Common myeloid progenitor, CD34-positive (primary cell): ENCODE data around the gene PRRT4.

Source experiments
- CTCF ChIA-PET: fragments of 350-600 bp; sonication (Branson Sonifier 250); formaldehyde crosslinking; loops from one replicate; lab custom pipeline; 2021; ENCODE audit warnings: antibody characterized with exemption; lab: Charles Lee
- POLR2A ChIA-PET: fragments of 350-600 bp; sonication (Branson Sonifier 250); formaldehyde crosslinking; loops from one replicate; lab custom pipeline; 2021; ENCODE audit warnings: antibody characterized with exemption; lab: Charles Lee
- DNase-seq, 3 donors: peaks; one replicate each; pipeline versions ENCODE4 v3.0.0 to v3.0.0-alpha.2; 2013
- H3K27ac ChIP-seq, 2 experiments: 1 replicate in 1 of 2; 2 replicates in 1 of 2; pipeline ENCODE4 v1.7.0; 2013; ENCODE audit warnings: inconsistent platforms in 2 of 2, low read length in 2 of 2, mild to moderate bottlenecking in 2 of 2, low read depth in 1 of 2, moderate library complexity in 1 of 2; ENCODE audit not compliant: severe bottlenecking in 2 of 2, insufficient read depth in 1 of 2, poor library complexity in 1 of 2
- H3K27me3 ChIP-seq, 5 experiments: replicated peaks in 2 of 5; 1 replicate in 3 of 5; 2 replicates in 2 of 5; pipeline versions ENCODE4 v1.6.1 to v1.7.0; 2013; ENCODE audit warnings: low read length in 4 of 5, mild to moderate bottlenecking in 2 of 5, moderate library complexity in 2 of 5, inconsistent platforms in 1 of 5; ENCODE audit not compliant: insufficient read depth in 5 of 5, control insufficient read depth in 4 of 5
- H3K36me3 ChIP-seq, 4 experiments: 1 replicate in 2 of 4; 2 replicates in 2 of 4; pipeline versions ENCODE4 v1.6.1 to v1.7.0; 2013; ENCODE audit warnings: low read length in 3 of 4, control low read depth in 1 of 4, mild to moderate bottlenecking in 1 of 4; ENCODE audit not compliant: control insufficient read depth in 4 of 4, insufficient read depth in 4 of 4
- H3K4me1 ChIP-seq, 4 experiments: 1 replicate in 3 of 4; 2 replicates in 1 of 4; pipeline versions ENCODE4 v1.6.1 to v1.7.1; 2013; ENCODE audit warnings: low read length in 3 of 4, mild to moderate bottlenecking in 3 of 4, control low read depth in 1 of 4, inconsistent platforms in 1 of 4, moderate library complexity in 1 of 4; ENCODE audit not compliant: control insufficient read depth in 4 of 4, insufficient read depth in 4 of 4; ENCODE audit errors: control extremely low read depth in 1 of 4
- H3K4me3 ChIP-seq, 7 experiments: 1 replicate in 4 of 7; 2 replicates in 3 of 7; pipeline versions ENCODE4 v1.5.1 to v1.7.0; 2013; ENCODE audit warnings: mild to moderate bottlenecking in 7 of 7, low read length in 6 of 7, moderate library complexity in 6 of 7, inconsistent platforms in 2 of 7, low read depth in 2 of 7, control low read depth in 1 of 7; ENCODE audit not compliant: insufficient read depth in 4 of 7, control insufficient read depth in 1 of 7; ENCODE audit errors: extremely low read depth in 1 of 7
- H3K9me3 ChIP-seq, 5 experiments: 1 replicate in 4 of 5; 2 replicates in 1 of 5; pipeline versions ENCODE4 v1.6.1 to v1.7.1; 2013; ENCODE audit warnings: low read length in 4 of 5, mild to moderate bottlenecking in 2 of 5, inconsistent platforms in 1 of 5, low read depth in 1 of 5, moderate library complexity in 1 of 5; ENCODE audit not compliant: control insufficient read depth in 4 of 5, insufficient read depth in 2 of 5; ENCODE audit errors: control extremely low read depth in 1 of 5
- WGBS: methylation state at CpG from one replicate; pipeline ENCODE4 v1.1.5; 2013; ENCODE audit not compliant: insufficient coverage; 5-methylcytosine and 5-hydroxymethylcytosine counted together

The PRRT4 gene

DNA sequence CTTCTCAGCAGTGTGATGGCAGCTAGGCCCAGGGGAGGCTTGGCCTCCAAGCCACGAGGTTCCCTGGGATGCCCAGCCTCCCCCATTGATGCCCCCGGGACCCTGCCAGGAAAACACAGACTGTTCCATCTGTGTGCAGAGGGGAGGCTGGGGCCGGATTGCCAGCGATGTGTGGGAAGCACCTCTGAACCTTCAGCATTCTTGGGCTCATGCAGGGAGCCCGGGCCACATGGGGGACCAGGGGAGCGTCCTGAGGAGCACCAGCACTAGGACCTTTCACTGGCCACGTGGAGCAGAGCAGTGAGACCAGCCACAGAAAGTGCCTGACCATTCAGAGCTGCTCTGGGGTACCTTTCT is 45.7 kb upstream of the PRRT4 start:
- H3K36me3 ChIP-seq: peaks cover 0 to 15% (median 3%) of the 10 kb centered on the region in 4 experiments
- no peaks in the 10 kb centered on the region for H3K9me3 ChIP-seq
- H3K4me3 ChIP-seq: no peak overlapping the region
- H3K27ac ChIP-seq: no peak overlapping the region
- DNase-seq: no peak
- ChIA-PET CTCF (interaction anchor here (0.9 to 67.2 kb wide), 6 partner anchors 2 to 60 kb away, joined by 4 to 1829 read pairs (median 5); partner anchors contain the start of genes IMPDH1 and PRRT4), POLR2A (interaction anchor here (0.6 to 1.0 kb wide), 2 partner anchors 13 to 16 kb away, joined by 3 to 4 read pairs; no protein-coding TSS in a partner anchor)
- H3K4me1 ChIP-seq: peaks cover 11 to 65% (median 63%) of the 10 kb centered on the region in 4 experiments
- 90% methylated on average over 7 of the region's 7 CpGs for WGBS
- H3K27me3 ChIP-seq: no peaks in the 10 kb centered on the region

GRCh38 chr7:128406314-128407232 is 45.1 kb upstream of the PRRT4 start:
- POLR2A ChIA-PET: interaction anchor here (0.6 to 1.0 kb wide), 2 partner anchors 12 to 15 kb away, joined by 3 to 4 read pairs; no protein-coding TSS in a partner anchor

GRCh38 chr7:128405471-128406313 is 44.2 kb upstream of the PRRT4 start:
- no peak overlapping the region for H3K27ac ChIP-seq
- H3K4me1 ChIP-seq: peaks cover 11 to 64% (median 61%) of the 10 kb centered on the region in 4 experiments
- ChIA-PET POLR2A (no interaction called here), CTCF (interaction anchor here (0.8 to 67.2 kb wide), 4 partner anchors 3 to 58 kb away, joined by 4 to 1829 read pairs (median 917); partner anchors contain the start of genes IMPDH1 and PRRT4)
- H3K36me3 ChIP-seq: peaks cover 5 to 27% (median 13%) of the 10 kb centered on the region in 4 experiments
- no peaks in the 10 kb centered on the region for H3K9me3 ChIP-seq
- under 1% methylated on average over 57 of the region's 107 CpGs for WGBS
- no peaks in the 10 kb centered on the region for H3K27me3 ChIP-seq
- H3K4me3 ChIP-seq: peak overlapping the region; percentile 51 to 82 (median 80)
- DNase-seq: peak; percentile 57 to 78 (median 70)

More at GRCh38 chr7:128406314-128407232, 45.1 kb upstream of the PRRT4 start:
- Histone ChIP-seq H3K27me3 (no peaks in the 10 kb centered on the region), H3K4me3 (peak overlapping the region in 2 of 7 experiments; percentile 19 to 45), H3K9me3 (no peaks in the 10 kb centered on the region), H3K27ac (no peak overlapping the region), H3K4me1 (peaks cover 11 to 65% (median 63%) of the 10 kb centered on the region in 4 experiments), H3K36me3 (peaks cover 0 to 18% (median 6%) of the 10 kb centered on the region in 4 experiments)
- CTCF ChIA-PET: interaction anchor here (1.1 to 67.2 kb wide), 5 partner anchors 3 to 55 kb away, joined by 4 to 1829 read pairs (median 6); partner anchors contain the start of genes IMPDH1 and PRRT4
- DNase-seq: no peak
- WGBS: 68% methylated on average over 15 of the region's 17 CpGs

GRCh38 chr7:128404886-128405470 is 43.5 kb upstream of the PRRT4 start:
- Histone ChIP-seq H3K27ac (no peak overlapping the region), H3K4me1 (peaks cover 6 to 57% (median 54%) of the 10 kb centered on the region in 4 experiments), H3K36me3 (peaks cover 5 to 34% (median 19%) of the 10 kb centered on the region in 4 experiments), H3K4me3 (peak overlapping the region; percentile 51 to 82 (median 80)), H3K27me3 (no peaks in the 10 kb centered on the region), H3K9me3 (no peaks in the 10 kb centered on the region)
- DNase-seq: peak in 1 of 3 donors; percentile 41
- CTCF ChIA-PET: interaction anchor here (0.8 to 67.2 kb wide), 5 partner anchors 4 to 57 kb away, joined by 4 to 1829 read pairs (median 7); partner anchors contain the start of genes IMPDH1 and PRRT4
- POLR2A ChIA-PET: interaction anchor here (1.2 kb wide), 1 partner anchor 19 kb away, joined by 3 read pairs; no protein-coding TSS in a partner anchor
- 25% methylated on average over 7 of the region's 13 CpGs for WGBS

GRCh38 chr7:128404143-128404681 is 42.7 kb upstream of the PRRT4 start:
- H3K27me3 ChIP-seq: no peaks in the 10 kb centered on the region
- H3K36me3 ChIP-seq: peaks cover 5 to 39% (median 21%) of the 10 kb centered on the region in 4 experiments
- no peaks in the 10 kb centered on the region for H3K9me3 ChIP-seq
- peaks cover 6 to 53% (median 51%) of the 10 kb centered on the region in 4 experiments for H3K4me1 ChIP-seq
- H3K4me3 ChIP-seq: peak overlapping the region in 5 of 7 experiments; percentile 70 to 82 (median 82)
- DNase-seq: no peak
- no peak overlapping the region for H3K27ac ChIP-seq
- ChIA-PET CTCF (interaction anchor here (1.3 to 67.2 kb wide), 5 partner anchors 5 to 56 kb away, joined by 4 to 1829 read pairs (median 7); partner anchors contain the start of genes IMPDH1 and PRRT4), POLR2A (interaction anchor here (1.2 kb wide), 1 partner anchor 20 kb away, joined by 3 read pairs; no protein-coding TSS in a partner anchor)
- WGBS: 75% methylated on average over 9 of the region's 9 CpGs
